Loucy (cell line): ENCODE results near the gene CENPE.

Source experiments
- H2AFZ ChIP-seq: fragments of 200-600 bp; sonication (generic); 2 replicates; pipeline ENCODE4 v1.6.0; 2016; ENCODE audit warnings: antibody characterized with exemption, mild to moderate bottlenecking, low read length, moderate library complexity
- H3F3A ChIP-seq: fragments of 200-600 bp; 2 replicates; pipeline ENCODE4 v1.6.0; 2016; ENCODE audit warnings: antibody characterized with exemption, low read depth, mild to moderate bottlenecking
- H3K27me3 ChIP-seq: fragments of 200-600 bp; sonication (generic); 2 replicates; pipeline ENCODE4 v1.6.1; 2014; ENCODE audit warnings: low read length, mild to moderate bottlenecking; ENCODE audit not compliant: insufficient read depth, poor library complexity, severe bottlenecking
- H3K36me3 ChIP-seq: fragments of 200-600 bp; sonication (generic); 2 replicates; pipeline ENCODE4 v1.6.1; 2016; ENCODE audit warnings: low read length; ENCODE audit not compliant: insufficient read depth
- H3K4me1 ChIP-seq: fragments of 200-600 bp; sonication (generic); 2 replicates; pipeline ENCODE4 v1.5.1; 2014; ENCODE audit warnings: low read length, mild to moderate bottlenecking; ENCODE audit not compliant: insufficient read depth, poor library complexity, severe bottlenecking
- H3K4me2 ChIP-seq: fragments of 200-600 bp; sonication (generic); 2 replicates; pipeline ENCODE4 v1.6.0; 2014; ENCODE audit warnings: antibody characterized with exemption, low read length, low read depth, mild to moderate bottlenecking; ENCODE audit not compliant: poor library complexity, severe bottlenecking
- H3K4me3 ChIP-seq: fragments of 200-600 bp; sonication (generic); 2 replicates; pipeline ENCODE4 v1.5.1; 2014; ENCODE audit warnings: low read length, mild to moderate bottlenecking, mixed read lengths; ENCODE audit not compliant: poor library complexity, severe bottlenecking
- H3K79me2 ChIP-seq: fragments of 200-600 bp; sonication (generic); 2 replicates; pipeline ENCODE4 v1.6.1; 2014; ENCODE audit warnings: low read length; ENCODE audit not compliant: insufficient read depth
- H3K9ac ChIP-seq: fragments of 200-600 bp; sonication (generic); 2 replicates; pipeline ENCODE4 v1.6.0; 2014; ENCODE audit warnings: mild to moderate bottlenecking, low read depth, low read length, moderate library complexity; ENCODE audit not compliant: poor library complexity, severe bottlenecking
- H3K9me2 ChIP-seq: fragments of 200-600 bp; sonication (generic); replicated peaks from 2 replicates; pipeline ENCODE4 v1.6.1; 2016; ENCODE audit warnings: low read depth, low read length, mixed read lengths
- H3K9me3 ChIP-seq: fragments of 200-600 bp; sonication (generic); 2 replicates; pipeline ENCODE4 v1.6.1; 2014; ENCODE audit warnings: mild to moderate bottlenecking, antibody characterized with exemption, low read length, low read depth; ENCODE audit not compliant: insufficient read depth
- H4K20me1 ChIP-seq: fragments of 200-600 bp; sonication (generic); 2 replicates; pipeline ENCODE4 v1.6.0; 2014; ENCODE audit warnings: antibody characterized with exemption, low read length, mild to moderate bottlenecking; ENCODE audit not compliant: insufficient read depth, poor library complexity, severe bottlenecking
- CTCF ChIP-seq: fragments of 200-600 bp; sonication (generic); conservative IDR thresholded peaks from 2 replicates; pipeline ENCODE4 v1.5.1; 2014; ENCODE audit warnings: mild to moderate bottlenecking, antibody characterized with exemption, low read length
- EZH2phosphoT487 ChIP-seq: fragments of 200-600 bp; IDR thresholded peaks from 2 replicates; pipeline ENCODE4 v1.6.1; 2018; ENCODE audit warnings: antibody characterized with exemption, mild to moderate bottlenecking, moderate library complexity, borderline replicate concordance

The CENPE gene

DNA sequence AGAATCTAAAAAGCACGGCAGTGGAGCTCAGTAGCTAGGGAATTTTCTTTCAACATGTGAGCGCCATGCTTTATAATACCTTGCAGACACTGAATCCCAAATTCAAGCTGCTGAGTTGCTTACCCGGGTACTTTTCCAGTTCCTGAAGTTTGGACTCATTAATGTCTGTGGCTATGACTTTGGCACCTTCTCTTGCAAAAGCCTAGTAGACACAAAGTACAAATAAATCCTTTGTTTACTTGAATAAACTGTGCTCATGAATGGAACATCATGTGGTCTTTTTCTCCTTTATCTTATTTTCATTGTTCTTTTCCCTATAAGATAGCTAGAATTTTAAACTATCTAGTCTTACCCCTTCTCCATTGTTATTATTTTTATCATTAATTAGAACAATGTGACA, 103.1 kb downstream of the CENPE start:
- Histone ChIP-seq H2AFZ (no peak overlapping the region), H3K9me3 (no peaks in the 10 kb centered on the region), H4K20me1 (no peaks in the 10 kb centered on the region), H3K9ac (no peak overlapping the region), H3K79me2 (no peaks in the 10 kb centered on the region), H3F3A (no peaks in the 10 kb centered on the region), H3K36me3 (no peaks in the 10 kb centered on the region; the same call in 1 of the 2 replicates), H3K4me3 (no peak overlapping the region), H3K9me2 (no peaks in the 10 kb centered on the region), H3K27me3 (no peaks in the 10 kb centered on the region), H3K4me2 (no peak overlapping the region), H3K4me1 (peaks cover 15% of the 10 kb centered on the region)
- no peak for TF ChIP-seq EZH2phosphoT487

DNA sequence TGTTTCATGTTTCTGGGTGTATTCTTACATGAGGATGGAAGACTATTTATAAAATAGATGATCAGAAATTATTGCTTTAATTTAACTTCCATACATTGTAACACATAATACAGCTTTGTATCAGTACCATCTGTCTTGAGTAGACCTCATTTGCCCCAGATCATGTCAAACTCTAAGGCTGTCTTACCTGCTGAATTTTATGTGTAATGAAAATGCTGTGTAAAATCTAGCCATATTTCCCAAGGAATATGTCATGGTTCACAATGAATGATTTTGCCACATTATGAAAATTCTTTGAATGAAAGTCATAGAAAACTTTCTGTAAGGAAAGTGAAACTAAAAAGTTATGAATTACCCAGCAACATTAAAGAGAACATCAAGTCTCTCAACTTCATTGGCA, 105.9 kb downstream of the CENPE start:
- H4K20me1 ChIP-seq: no peaks in the 10 kb centered on the region
- no peak for TF ChIP-seq CTCF
- TF ChIP-seq EZH2phosphoT487: no peak
- no peak overlapping the region for H2AFZ ChIP-seq
- no peaks in the 10 kb centered on the region for H3K9me2 ChIP-seq
- no peaks in the 10 kb centered on the region for H3K4me1 ChIP-seq
- no peaks in the 10 kb centered on the region for H3K79me2 ChIP-seq
- H3K4me2 ChIP-seq: no peak overlapping the region
- no peak overlapping the region for H3K4me3 ChIP-seq
- no peak overlapping the region for H3K9ac ChIP-seq
- H3K27me3 ChIP-seq: no peaks in the 10 kb centered on the region
- H3F3A ChIP-seq: no peaks in the 10 kb centered on the region
- no peaks in the 10 kb centered on the region; the same call in 1 of the 2 replicates for H3K36me3 ChIP-seq
- no peaks in the 10 kb centered on the region for H3K9me3 ChIP-seq

DNA sequence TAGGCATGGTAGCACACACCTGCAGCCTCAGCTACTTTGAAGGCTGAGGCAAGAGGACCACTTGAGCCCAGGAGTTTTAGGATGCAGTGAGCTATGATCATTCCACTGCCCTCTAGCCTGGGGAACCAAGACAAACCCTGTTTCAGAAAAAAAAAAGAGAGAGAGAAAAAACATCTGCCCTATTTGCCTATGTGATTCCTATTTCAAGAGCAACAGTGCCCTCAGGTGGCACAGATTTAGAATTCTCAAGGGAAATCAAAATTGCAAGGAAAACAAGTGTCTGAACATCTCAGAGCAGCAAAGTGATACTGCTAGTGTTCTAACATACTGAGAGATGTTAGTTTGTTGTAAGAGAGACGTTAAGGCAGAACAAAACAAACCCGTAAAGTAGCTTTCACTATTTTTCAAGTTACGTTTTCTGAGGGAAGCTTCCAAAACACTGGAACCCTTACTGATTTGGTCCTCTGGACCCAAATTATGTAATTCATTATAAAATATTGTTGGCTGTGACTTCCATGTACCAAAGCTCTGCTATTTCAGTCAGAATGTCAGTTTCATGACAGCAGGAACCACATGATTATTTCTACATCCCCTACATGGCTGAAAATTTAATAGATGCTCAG, 106.4 kb downstream of the CENPE start:
- H2AFZ ChIP-seq: no peak overlapping the region

More for the DNA sequence above, 106.4 kb downstream of the CENPE start:
- no peak for TF ChIP-seq EZH2phosphoT487
- peak; percentile 89 for TF ChIP-seq CTCF
- no peak overlapping the region for H3K4me3 ChIP-seq
- H4K20me1 ChIP-seq: no peaks in the 10 kb centered on the region
- no peaks in the 10 kb centered on the region; the same call in 1 of the 2 replicates for H3K36me3 ChIP-seq
- no peak overlapping the region for H3K4me2 ChIP-seq
- no peaks in the 10 kb centered on the region for H3K9me2 ChIP-seq
- H3K4me1 ChIP-seq: no peaks in the 10 kb centered on the region
- no peaks in the 10 kb centered on the region for H3K79me2 ChIP-seq
- H3K9ac ChIP-seq: no peak overlapping the region
- H3K27me3 ChIP-seq: no peaks in the 10 kb centered on the region
- no peaks in the 10 kb centered on the region for H3F3A ChIP-seq
- H3K9me3 ChIP-seq: no peaks in the 10 kb centered on the region
